GM19238 (cell line): ENCODE data around the gene ATP9B.

ENCODE experiments used
- DNase-seq: peaks from one replicate; pipeline ENCODE4 v3.0.0; 2011; ENCODE audit warnings: low spot score; ENCODE audit not compliant: insufficient read length

The ATP9B gene

GRCh38 chr18:79379251-79379905 is 310.2 kb downstream of the ATP9B start:
- no peak for DNase-seq

DNA sequence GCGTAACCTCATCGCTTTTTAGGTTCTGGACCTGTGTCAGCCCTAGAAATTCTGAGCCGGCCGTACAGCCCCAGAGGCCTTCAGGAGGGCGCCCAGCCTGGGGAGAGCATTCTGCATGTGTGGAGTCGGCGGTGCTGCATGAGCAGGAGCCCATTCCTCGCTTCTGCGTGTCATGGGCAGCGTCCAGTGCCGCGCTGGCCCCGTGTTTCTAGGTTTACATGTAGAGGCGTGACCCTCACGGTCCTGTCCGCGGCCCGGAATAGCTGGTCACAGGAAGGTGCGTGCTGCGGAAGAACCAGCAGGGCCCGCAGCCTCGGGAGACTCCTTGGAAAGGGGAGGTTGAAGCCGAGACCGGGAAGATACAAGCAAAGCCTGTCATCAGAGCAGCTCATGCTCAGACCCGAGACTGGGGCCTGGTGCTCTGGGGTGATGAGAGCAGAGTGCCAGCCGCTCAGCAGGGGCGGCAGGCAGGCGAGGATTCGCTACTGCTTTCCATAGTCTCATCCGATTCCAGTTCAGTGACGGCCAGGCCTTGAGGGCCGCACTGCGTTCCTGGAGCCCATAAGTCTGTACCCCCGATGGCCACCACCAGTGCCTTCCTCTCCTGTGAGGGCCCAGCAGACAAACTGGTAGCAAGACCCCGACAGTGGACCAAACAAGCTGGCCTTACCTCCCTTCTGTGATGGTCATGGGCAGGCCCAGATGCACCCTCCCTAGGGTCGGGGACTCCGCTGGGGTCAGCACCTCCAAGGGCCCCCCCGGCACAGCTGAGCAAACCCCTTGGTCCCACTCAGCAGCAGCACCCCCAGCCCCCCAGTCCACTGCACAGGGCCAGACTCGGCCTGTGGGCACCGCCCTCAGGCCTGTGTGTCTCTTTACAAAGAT is 311.0 kb downstream of the ATP9B start:
- DNase-seq, result no peak

- DNase-seq, result peak; percentile 83
These were observed 311.9 kb downstream of the ATP9B start for GRCh38 chr18:79380816-79381806.

GRCh38 chr18:79381811-79382311 is 312.7 kb downstream of the ATP9B start:
- DNase-seq, result no peak

- DNase-seq, result no peak
These were observed 313.6 kb downstream of the ATP9B start for GRCh38 chr18:79382681-79383387.

GRCh38 chr18:79383388-79384056 is 314.3 kb downstream of the ATP9B start:
- DNase-seq, result no peak

- DNase-seq, result no peak
These were observed 315.1 kb downstream of the ATP9B start for GRCh38 chr18:79384151-79384807.

DNA sequence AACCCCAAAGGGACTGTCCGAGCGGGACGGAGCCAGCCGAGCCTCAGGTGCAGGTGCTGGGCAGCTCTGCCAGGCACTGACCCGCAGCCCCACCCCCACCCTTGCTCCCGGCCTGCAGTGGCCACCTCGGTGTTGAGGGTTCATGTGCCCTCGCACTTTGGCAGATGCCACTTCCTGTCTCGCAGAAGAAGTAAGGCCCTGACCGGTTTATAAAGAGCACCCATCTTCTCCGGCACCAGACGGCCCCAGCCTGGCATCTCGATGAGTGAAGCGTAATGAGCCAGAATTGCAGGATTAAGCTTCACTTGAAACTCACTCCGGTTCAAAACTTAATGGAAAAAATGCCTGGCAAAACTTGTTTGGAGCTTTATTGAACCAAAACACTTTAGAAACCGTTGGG is 315.6 kb downstream of the ATP9B start:
- DNase-seq, result no peak

DNA sequence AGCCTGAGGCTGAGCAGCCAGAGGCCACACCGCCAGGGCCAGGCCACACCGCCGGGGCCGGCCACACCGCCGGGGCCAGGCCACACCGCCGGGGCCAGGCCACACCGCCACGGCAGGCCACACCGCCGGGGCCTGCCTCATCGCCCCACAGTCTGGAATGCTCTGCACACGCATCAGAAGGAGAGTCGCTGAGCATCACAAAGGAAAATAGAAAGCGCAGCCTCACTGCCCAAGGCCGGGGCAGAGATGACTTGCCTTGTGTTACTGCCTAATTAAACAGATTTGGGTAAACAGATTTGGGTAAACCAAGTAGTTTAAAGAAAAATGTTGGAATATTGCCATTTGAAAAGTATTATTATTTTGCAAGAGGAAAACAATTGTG is 316.1 kb downstream of the ATP9B start:
- DNase-seq, result no peak

GRCh38 chr18:79385708-79386341 is 316.6 kb downstream of the ATP9B start:
- no peak for DNase-seq

- no peak for DNase-seq
These were observed 317.4 kb downstream of the ATP9B start for GRCh38 chr18:79386547-79386946.

- DNase-seq, result no peak
These were observed 318.0 kb downstream of the ATP9B start for GRCh38 chr18:79387214-79387613.

DNA sequence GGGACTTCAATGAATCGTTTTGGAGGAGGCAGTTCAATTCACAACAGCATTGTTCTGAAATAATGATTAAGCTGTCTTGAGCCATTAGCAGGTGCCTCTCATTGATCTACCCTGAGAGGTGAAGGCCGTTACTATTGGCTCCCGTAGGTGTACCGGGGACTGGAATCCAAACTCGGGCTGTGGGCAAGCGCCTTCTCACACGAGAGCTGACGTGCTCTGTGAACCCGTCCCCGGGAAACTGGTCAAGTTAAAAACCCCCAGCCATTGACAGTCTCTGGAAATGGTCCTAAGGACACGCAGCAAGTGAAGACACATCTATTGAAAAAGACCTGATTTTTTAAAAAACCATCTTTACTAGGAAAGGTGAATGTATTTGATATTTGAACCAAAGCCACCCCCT is 318.4 kb downstream of the ATP9B start:
- no peak for DNase-seq

GRCh38 chr18:79388043-79388442 is 318.8 kb downstream of the ATP9B start:
- DNase-seq, result no peak

- DNase-seq, result no peak
These were observed 320.5 kb downstream of the ATP9B start for GRCh38 chr18:79389689-79390088.

DNA sequence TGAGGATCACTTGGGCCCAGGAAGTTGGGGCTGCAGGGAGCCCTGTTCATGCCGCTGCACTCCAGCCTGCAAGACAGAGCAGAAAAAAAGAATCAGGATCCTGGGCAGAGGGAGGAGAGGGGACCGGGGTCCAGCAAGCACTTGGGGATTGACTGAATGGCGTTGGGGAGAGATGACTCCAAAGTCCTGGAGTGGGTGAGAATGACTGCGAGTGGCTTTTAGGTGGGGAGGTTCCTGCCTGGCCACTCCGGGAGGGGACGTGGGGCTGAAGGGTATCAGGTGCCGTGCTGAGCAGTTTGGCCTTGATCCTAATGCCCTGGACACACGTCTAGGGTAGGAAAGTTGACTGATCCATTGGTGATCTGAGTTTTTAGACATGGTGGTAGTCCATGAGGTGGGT is 323.0 kb downstream of the ATP9B start:
- no peak for DNase-seq

DNA sequence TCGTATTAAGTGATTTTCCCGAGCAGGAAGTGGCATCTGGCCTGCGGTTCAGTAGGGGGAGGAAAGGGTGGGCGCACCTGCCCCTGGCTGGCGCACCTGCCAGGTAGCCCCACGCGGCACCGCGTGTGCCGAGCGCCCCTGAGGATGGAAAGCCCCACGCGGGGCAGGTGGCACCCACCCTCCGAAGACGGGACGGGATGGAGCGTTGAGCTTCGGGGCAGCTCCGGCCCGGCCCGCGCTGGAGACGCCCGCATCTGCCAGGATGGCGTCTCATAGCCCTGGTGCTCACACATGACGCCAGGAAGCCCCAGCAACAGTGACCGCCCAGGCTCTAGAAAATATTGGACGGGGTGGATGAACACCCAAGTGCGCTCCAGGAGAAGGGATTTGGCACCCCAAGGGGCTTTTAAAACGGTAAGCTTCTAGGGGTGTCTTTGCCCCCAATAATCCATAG is 324.0 kb downstream of the ATP9B start:
- no peak for DNase-seq

DNA sequence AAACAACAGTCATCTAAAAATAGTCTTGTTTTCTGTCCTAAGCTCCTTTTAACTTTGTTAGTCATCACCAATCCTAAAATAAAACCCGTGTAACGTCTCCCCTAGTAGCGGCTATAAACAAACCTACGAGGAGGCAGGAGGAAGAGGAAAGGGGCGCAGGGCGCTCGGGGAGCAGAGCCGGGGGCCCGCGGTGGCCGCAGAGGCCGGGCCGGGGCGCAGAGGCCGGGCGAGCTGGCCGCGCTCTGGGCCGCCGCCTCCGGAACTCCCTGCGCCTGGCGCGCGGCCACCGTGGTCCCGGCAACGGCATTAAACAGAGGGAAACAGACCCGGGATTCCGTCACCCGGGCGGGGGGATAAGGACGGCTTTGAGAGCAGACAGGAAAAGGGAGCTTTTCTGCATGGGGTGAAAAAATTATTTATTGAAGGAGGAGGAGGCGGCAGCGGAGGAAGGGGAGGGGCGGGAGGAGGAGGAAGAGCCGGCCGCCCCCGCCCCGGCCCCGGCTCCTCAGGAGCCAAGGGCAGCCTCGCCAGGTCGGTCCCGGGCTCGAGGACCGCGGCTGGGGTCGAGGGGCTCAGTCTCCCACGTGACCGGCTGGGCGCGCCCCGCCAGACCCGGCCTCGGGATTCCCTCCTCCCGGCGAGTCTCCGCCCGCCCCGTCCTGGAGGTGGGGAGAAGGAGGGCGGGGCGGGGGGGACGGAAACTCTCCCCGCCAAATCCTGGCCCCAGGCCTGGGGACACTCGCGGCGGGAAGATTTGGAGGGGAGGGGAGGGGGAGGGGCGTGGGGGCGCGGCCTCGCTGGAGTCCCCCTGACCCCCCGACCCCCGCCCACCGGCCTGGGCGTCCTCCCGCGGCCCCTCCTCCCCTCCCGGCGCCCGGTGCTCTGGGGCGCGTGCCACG is 324.7 kb downstream of the ATP9B start:
- no peak for DNase-seq
